Upper lobe of left lung (tissue), 4 donors: ENCODE data around the gene ZNF628.

Source experiments
- CTCF ChIP-seq, 6 experiments: fragments of 450-650 bp in 4 of 6; fragments of 200-600 bp in 2 of 6; sonication (generic) in 2 of 6; IDR thresholded peaks; one replicate each; pipeline ENCODE4 v1.5.1; 2016 to 2019; ENCODE audit warnings: antibody characterized with exemption in 6 of 6
- POLR2A ChIP-seq, 4 donors: fragments of 450-650 bp; IDR thresholded peaks; one replicate each; pipeline ENCODE4 v1.5.1; 2016 to 2017; ENCODE audit warnings: antibody characterized with exemption in 4 of 4, mild to moderate bottlenecking in 2 of 4
- POLR2AphosphoS5 ChIP-seq, 2 donors: sonication (generic); formaldehyde crosslinking; IDR thresholded peaks; one replicate each; pipeline ENCODE4 v1.5.1; 2017; ENCODE audit warnings: antibody characterized with exemption in 2 of 2

DNA sequence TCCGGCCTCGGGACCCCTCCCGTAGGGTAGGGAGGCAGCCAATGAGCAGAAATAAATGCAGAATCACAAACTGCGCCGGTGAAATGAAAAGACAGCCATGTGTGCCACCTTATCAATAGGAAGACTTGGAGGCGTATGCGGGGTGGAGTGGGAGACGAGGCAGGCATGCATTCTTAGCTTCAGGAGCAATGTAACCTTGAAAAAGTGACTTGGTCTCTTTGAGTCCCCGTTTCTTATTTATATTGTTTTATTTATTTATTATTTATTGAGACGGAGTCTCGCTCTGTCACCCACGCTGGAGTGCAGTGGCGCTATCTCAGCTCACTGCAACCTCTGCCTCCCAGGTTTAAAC, 27.8 kb downstream of the ZNF628 start:
- TF ChIP-seq POLR2A (IDR thresholded peaks at IDR 0.05) (no peak), CTCF (IDR thresholded peaks at IDR 0.05) (no peak), POLR2AphosphoS5 (IDR thresholded peaks at IDR 0.05) (no peak)
